Measurements from ENCODE around the gene ARPC3.

DNA sequence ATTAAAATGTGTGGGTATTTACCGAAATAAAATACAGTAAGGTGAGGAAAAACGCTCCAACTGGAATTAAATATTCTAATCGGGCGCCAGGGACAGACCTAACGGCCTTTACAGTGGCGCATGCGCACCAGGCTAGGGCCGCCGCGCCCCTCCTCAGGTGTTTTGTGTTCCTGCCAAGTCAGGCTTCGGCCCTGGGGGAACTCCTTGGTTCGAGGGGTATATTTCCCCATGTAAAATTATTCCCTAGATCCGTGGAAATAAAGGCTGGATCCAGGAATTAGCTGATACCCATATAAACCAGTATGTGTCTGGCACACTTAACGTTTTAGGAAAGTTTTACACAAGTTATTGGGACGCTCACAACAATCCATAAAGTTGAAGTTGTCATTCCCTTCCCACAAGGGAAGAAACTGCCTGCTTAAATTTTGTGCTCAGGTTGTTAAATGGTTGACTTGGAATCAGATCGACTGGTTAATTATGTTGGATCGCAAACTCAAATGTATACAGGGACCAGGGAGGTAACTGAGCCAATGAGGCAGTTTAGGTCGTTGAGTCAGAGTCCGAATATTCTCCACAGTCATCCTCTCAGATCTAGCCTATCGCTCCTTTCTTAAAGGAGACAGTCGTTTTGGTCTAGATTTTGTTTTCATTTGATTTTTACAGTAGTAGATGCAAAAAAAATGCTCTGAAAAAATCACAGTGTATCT, 46.0 kb downstream of the ARPC3 start:
- TF ChIP-seq CTCF (IDR thresholded peaks at IDR 0.05), result peak in 2 of 4 experiments; percentile 6 to 34
- no peak for TF ChIP-seq POLR2A (IDR thresholded peaks at IDR 0.05)
- TF ChIP-seq EP300 (IDR thresholded peaks at IDR 0.05), result no peak
- TF ChIP-seq POLR2AphosphoS5 (IDR thresholded peaks at IDR 0.05), result no peak
